ENCODE data around the gene SV2A.

Gene SV2A

DNA sequence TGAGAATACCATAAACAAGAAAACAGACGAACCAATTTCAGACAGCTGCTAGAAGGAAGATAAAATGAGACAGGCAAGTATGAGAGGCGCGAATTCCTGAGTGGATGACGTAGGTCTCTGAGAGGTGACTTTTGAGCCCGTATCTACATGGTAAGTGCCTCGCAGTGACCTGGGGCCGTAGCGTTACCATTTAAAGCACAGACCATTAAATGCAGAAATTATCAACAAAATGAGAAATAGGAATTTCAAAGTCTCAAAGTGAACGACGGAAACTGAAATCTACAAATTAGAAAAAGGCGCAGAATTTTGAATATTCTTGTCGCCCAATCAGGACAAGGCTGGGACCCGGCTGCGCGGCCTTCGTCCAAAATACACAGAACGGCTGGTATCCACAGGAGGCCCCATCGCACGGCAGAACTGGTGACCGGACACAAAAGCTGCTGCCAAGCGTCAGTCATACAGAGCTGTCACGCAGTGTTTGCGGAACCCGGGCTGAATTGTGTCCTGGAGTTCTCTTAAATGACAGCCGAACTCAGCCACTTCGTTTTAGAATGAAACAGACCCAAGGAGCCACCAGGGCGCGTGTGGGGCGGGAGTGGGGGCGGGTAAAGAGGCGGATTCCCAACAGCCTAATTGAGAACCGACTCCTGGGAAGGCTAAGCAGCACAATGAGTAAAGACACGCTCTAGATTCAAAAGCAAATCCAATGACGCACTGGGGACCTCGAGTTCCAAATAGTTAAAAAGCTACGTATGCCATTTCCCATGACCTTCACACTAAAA, 32.1 kb downstream of the SV2A start (continued):
- TF ChIP-seq ZFP37 (tag by site-specific recombination; IDR thresholded peaks at IDR 0.05) = no peak
- TF ChIP-seq, protein P1, sequence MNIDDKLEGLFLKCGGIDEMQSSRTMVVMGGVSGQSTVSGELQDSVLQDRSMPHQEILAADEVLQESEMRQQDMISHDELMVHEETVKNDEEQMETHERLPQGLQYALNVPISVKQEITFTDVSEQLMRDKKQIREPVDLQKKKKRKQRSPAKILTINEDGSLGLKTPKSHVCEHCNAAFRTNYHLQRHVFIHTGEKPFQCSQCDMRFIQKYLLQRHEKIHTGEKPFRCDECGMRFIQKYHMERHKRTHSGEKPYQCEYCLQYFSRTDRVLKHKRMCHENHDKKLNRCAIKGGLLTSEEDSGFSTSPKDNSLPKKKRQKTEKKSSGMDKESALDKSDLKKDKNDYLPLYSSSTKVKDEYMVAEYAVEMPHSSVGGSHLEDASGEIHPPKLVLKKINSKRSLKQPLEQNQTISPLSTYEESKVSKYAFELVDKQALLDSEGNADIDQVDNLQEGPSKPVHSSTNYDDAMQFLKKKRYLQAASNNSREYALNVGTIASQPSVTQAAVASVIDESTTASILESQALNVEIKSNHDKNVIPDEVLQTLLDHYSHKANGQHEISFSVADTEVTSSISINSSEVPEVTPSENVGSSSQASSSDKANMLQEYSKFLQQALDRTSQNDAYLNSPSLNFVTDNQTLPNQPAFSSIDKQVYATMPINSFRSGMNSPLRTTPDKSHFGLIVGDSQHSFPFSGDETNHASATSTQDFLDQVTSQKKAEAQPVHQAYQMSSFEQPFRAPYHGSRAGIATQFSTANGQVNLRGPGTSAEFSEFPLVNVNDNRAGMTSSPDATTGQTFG (tag by site-specific recombination; IDR thresholded peaks at IDR 0.05; ENCODE audit: borderline replicate concordance) = no peak
- peak; percentile 75 for TF ChIP-seq ZFHX2 (tag by site-specific recombination; conservative IDR thresholded peaks at IDR 0.05)
- TF ChIP-seq ZNF664 (tag by site-specific recombination; IDR thresholded peaks at IDR 0.05) = no peak
- TF ChIP-seq, protein P2, sequence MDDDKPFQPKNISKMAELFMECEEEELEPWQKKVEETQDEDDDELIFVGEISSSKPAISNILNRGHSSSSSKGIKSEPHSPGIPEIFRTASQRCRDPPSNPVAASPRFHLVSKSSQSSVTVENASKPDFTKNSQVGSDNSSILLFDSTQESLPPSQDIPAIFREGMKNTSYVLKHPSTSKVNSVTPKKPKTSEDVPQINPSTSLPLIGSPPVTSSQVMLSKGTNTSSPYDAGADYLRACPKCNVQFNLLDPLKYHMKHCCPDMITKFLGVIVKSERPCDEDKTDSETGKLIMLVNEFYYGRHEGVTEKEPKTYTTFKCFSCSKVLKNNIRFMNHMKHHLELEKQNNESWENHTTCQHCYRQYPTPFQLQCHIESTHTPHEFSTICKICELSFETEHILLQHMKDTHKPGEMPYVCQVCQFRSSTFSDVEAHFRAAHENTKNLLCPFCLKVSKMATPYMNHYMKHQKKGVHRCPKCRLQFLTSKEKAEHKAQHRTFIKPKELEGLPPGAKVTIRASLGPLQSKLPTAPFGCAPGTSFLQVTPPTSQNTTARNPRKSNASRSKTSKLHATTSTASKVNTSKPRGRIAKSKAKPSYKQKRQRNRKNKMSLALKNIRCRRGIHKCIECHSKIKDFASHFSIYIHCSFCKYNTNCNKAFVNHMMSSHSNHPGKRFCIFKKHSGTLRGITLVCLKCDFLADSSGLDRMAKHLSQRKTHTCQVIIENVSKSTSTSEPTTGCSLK (tag by site-specific recombination; IDR thresholded peaks at IDR 0.05) = no peak
- peak; percentile 59; the same call in 1 of the 2 replicates for TF ChIP-seq ZNF24 (tag by site-specific recombination; IDR thresholded peaks at IDR 0.05)
- TF ChIP-seq ZNF76 (tag by site-specific recombination; IDR thresholded peaks at IDR 0.05; ENCODE audit: borderline replicate concordance, low read depth) = peak; percentile 72
- TF ChIP-seq, protein P3, sequence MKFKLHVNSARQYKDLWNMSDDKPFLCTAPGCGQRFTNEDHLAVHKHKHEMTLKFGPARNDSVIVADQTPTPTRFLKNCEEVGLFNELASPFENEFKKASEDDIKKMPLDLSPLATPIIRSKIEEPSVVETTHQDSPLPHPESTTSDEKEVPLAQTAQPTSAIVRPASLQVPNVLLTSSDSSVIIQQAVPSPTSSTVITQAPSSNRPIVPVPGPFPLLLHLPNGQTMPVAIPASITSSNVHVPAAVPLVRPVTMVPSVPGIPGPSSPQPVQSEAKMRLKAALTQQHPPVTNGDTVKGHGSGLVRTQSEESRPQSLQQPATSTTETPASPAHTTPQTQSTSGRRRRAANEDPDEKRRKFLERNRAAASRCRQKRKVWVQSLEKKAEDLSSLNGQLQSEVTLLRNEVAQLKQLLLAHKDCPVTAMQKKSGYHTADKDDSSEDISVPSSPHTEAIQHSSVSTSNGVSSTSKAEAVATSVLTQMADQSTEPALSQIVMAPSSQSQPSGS (tag by site-specific recombination; IDR thresholded peaks at IDR 0.05; ENCODE audit: low read depth) = peak; percentile 93
- no peak for TF ChIP-seq ZNF18 (tag by site-specific recombination; IDR thresholded peaks at IDR 0.05)
- TF ChIP-seq ZNF221 (tag by site-specific recombination; IDR thresholded peaks at IDR 0.05; ENCODE audit: borderline replicate concordance) = no peak
- no peak for TF ChIP-seq ZNF791 (tag by site-specific recombination; IDR thresholded peaks at IDR 0.05)
- no peak for TF ChIP-seq TCF7L2 (IDR thresholded peaks at IDR 0.05; ENCODE audit: borderline replicate concordance, low read depth, low read length)
- no peak for TF ChIP-seq ZNF561 (tag by site-specific recombination; IDR thresholded peaks at IDR 0.05; ENCODE audit: borderline replicate concordance)
- peak; percentile 68; the same call in 1 of the 2 replicates for TF ChIP-seq ZBTB17 (tag by site-specific recombination; IDR thresholded peaks at IDR 0.05)
- peak; percentile 77 for TF ChIP-seq ZEB2 (tag by site-specific recombination; IDR thresholded peaks at IDR 0.05)
- TF ChIP-seq, protein P4, sequence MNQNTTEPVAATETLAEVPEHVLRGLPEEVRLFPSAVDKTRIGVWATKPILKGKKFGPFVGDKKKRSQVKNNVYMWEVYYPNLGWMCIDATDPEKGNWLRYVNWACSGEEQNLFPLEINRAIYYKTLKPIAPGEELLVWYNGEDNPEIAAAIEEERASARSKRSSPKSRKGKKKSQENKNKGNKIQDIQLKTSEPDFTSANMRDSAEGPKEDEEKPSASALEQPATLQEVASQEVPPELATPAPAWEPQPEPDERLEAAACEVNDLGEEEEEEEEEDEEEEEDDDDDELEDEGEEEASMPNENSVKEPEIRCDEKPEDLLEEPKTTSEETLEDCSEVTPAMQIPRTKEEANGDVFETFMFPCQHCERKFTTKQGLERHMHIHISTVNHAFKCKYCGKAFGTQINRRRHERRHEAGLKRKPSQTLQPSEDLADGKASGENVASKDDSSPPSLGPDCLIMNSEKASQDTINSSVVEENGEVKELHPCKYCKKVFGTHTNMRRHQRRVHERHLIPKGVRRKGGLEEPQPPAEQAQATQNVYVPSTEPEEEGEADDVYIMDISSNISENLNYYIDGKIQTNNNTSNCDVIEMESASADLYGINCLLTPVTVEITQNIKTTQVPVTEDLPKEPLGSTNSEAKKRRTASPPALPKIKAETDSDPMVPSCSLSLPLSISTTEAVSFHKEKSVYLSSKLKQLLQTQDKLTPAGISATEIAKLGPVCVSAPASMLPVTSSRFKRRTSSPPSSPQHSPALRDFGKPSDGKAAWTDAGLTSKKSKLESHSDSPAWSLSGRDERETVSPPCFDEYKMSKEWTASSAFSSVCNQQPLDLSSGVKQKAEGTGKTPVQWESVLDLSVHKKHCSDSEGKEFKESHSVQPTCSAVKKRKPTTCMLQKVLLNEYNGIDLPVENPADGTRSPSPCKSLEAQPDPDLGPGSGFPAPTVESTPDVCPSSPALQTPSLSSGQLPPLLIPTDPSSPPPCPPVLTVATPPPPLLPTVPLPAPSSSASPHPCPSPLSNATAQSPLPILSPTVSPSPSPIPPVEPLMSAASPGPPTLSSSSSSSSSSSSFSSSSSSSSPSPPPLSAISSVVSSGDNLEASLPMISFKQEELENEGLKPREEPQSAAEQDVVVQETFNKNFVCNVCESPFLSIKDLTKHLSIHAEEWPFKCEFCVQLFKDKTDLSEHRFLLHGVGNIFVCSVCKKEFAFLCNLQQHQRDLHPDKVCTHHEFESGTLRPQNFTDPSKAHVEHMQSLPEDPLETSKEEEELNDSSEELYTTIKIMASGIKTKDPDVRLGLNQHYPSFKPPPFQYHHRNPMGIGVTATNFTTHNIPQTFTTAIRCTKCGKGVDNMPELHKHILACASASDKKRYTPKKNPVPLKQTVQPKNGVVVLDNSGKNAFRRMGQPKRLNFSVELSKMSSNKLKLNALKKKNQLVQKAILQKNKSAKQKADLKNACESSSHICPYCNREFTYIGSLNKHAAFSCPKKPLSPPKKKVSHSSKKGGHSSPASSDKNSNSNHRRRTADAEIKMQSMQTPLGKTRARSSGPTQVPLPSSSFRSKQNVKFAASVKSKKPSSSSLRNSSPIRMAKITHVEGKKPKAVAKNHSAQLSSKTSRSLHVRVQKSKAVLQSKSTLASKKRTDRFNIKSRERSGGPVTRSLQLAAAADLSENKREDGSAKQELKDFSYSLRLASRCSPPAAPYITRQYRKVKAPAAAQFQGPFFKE (tag by site-specific recombination; IDR thresholded peaks at IDR 0.05; ENCODE audit: borderline replicate concordance) = no peak
- TF ChIP-seq, protein P5, sequence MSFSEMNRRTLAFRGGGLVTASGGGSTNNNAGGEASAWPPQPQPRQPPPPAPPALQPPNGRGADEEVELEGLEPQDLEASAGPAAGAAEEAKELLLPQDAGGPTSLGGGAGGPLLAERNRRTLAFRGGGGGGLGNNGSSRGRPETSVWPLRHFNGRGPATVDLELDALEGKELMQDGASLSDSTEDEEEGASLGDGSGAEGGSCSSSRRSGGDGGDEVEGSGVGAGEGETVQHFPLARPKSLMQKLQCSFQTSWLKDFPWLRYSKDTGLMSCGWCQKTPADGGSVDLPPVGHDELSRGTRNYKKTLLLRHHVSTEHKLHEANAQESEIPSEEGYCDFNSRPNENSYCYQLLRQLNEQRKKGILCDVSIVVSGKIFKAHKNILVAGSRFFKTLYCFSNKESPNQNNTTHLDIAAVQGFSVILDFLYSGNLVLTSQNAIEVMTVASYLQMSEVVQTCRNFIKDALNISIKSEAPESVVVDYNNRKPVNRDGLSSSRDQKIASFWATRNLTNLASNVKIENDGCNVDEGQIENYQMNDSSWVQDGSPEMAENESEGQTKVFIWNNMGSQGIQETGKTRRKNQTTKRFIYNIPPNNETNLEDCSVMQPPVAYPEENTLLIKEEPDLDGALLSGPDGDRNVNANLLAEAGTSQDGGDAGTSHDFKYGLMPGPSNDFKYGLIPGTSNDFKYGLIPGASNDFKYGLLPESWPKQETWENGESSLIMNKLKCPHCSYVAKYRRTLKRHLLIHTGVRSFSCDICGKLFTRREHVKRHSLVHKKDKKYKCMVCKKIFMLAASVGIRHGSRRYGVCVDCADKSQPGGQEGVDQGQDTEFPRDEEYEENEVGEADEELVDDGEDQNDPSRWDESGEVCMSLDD (tag by site-specific recombination; IDR thresholded peaks at IDR 0.05) = no peak
- TF ChIP-seq, protein P6, sequence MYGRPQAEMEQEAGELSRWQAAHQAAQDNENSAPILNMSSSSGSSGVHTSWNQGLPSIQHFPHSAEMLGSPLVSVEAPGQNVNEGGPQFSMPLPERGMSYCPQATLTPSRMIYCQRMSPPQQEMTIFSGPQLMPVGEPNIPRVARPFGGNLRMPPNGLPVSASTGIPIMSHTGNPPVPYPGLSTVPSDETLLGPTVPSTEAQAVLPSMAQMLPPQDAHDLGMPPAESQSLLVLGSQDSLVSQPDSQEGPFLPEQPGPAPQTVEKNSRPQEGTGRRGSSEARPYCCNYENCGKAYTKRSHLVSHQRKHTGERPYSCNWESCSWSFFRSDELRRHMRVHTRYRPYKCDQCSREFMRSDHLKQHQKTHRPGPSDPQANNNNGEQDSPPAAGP (tag by site-specific recombination; IDR thresholded peaks at IDR 0.05) = no peak; the same call in 1 of the 2 replicates
- TF ChIP-seq ZNF366 (tag by site-specific recombination; conservative IDR thresholded peaks at IDR 0.05) = peak; percentile 81
- peak; percentile 63 for TF ChIP-seq ZIC2 (tag by site-specific recombination; IDR thresholded peaks at IDR 0.05)
- TF ChIP-seq ZNF629 (tag by site-specific recombination; IDR thresholded peaks at IDR 0.05) = peak; percentile 92
